ENCODE measurements around the gene TMCO4.

Gene TMCO4

DNA sequence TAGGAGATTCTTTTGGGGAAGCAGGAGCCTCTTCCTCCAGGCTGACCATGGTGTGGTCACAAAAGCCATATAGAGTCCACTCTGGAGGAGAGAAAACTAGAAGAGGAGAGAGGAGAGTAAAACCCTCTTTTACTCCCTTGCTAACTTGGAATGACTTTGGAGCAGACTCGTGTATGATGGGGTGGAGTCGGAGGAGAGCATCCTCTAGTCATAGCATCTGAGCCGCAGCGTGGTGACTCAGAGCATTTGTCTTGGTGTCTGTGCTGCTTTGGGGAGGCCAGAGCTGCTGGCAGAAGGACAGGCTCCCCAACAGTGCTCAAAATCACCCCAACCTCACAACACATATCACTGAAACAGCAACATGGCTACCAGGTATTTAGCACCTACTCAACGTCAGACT, 123.9 kb downstream of the TMCO4 start:
- Histone ChIP-seq H3K4me1 (ENCODE audit: insufficient read depth, low read length, poor library complexity, severe bottlenecking) (no peaks in the 10 kb centered on the region), H3K9me2 (replicated peaks; ENCODE audit: low read depth, low read length) (no peaks in the 10 kb centered on the region)
- TF ChIP-seq, protein P1, sequence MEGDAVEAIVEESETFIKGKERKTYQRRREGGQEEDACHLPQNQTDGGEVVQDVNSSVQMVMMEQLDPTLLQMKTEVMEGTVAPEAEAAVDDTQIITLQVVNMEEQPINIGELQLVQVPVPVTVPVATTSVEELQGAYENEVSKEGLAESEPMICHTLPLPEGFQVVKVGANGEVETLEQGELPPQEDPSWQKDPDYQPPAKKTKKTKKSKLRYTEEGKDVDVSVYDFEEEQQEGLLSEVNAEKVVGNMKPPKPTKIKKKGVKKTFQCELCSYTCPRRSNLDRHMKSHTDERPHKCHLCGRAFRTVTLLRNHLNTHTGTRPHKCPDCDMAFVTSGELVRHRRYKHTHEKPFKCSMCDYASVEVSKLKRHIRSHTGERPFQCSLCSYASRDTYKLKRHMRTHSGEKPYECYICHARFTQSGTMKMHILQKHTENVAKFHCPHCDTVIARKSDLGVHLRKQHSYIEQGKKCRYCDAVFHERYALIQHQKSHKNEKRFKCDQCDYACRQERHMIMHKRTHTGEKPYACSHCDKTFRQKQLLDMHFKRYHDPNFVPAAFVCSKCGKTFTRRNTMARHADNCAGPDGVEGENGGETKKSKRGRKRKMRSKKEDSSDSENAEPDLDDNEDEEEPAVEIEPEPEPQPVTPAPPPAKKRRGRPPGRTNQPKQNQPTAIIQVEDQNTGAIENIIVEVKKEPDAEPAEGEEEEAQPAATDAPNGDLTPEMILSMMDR (conservative IDR thresholded peaks at IDR 0.05; ENCODE audit: low read length) = no peak
- TF ChIP-seq EZH2phosphoT487 (IDR thresholded peaks at IDR 0.05; ENCODE audit: borderline replicate concordance) = no peak

DNA sequence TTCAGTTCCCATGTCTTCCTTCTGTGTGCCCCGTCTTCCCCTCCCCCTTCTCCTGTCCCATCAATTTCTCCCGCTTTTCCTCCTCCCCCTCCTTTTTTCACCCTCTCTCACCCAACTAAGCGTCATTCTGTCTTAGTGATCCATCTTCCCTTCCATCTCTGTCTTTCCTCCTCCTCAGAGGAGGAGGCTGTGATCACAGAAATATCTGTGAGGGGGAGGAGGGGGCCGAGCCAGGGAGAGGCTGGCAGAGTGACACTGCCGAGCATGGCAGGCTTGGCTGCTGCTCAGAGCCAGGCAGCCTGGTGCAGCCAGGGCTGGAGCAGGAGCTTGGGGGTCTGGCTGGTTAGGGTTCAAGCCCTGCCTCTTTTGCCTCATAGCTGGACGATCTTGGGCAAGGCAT, 127.5 kb downstream of the TMCO4 start:
- no peaks in the 10 kb centered on the region for H3K36me3 ChIP-seq (ENCODE audit: insufficient read depth, low read length)
- no peak overlapping the region for H2AFZ ChIP-seq (ENCODE audit: low read length)
- H3K4me1 ChIP-seq (ENCODE audit: insufficient read depth, low read length, poor library complexity, severe bottlenecking) = no peaks in the 10 kb centered on the region
- no peaks in the 10 kb centered on the region for H3K9me3 ChIP-seq (ENCODE audit: insufficient read depth, low read depth, low read length)
- H3K27me3 ChIP-seq (ENCODE audit: insufficient read depth, low read length, poor library complexity, severe bottlenecking) = no peaks in the 10 kb centered on the region
- no peaks in the 10 kb centered on the region for H4K20me1 ChIP-seq (ENCODE audit: insufficient read depth, low read length, poor library complexity, severe bottlenecking)
- H3K9ac ChIP-seq (ENCODE audit: low read depth, low read length, poor library complexity, severe bottlenecking) = no peak overlapping the region
- H3F3A ChIP-seq (ENCODE audit: low read depth) = no peaks in the 10 kb centered on the region
- TF ChIP-seq EZH2phosphoT487 (IDR thresholded peaks at IDR 0.05; ENCODE audit: borderline replicate concordance) = no peak
- TF ChIP-seq, protein P1 (conservative IDR thresholded peaks at IDR 0.05; ENCODE audit: low read length) = no peak
- no peak overlapping the region for H3K4me2 ChIP-seq (ENCODE audit: low read depth, low read length, poor library complexity, severe bottlenecking)
- no peaks in the 10 kb centered on the region for H3K9me2 ChIP-seq (replicated peaks; ENCODE audit: low read depth, low read length)
- no peak overlapping the region for H3K4me3 ChIP-seq (ENCODE audit: low read length, poor library complexity, severe bottlenecking)
- no peaks in the 10 kb centered on the region for H3K79me2 ChIP-seq (ENCODE audit: insufficient read depth, low read length)

More for the DNA sequence above, 123.9 kb downstream of the TMCO4 start:
- Histone ChIP-seq H3K4me3 (ENCODE audit: low read length, poor library complexity, severe bottlenecking) (no peak overlapping the region), H3K9ac (ENCODE audit: low read depth, low read length, poor library complexity, severe bottlenecking) (no peak overlapping the region), H3K36me3 (ENCODE audit: insufficient read depth, low read length) (no peaks in the 10 kb centered on the region), H3K4me2 (ENCODE audit: low read depth, low read length, poor library complexity, severe bottlenecking) (no peak overlapping the region), H4K20me1 (ENCODE audit: insufficient read depth, low read length, poor library complexity, severe bottlenecking) (no peaks in the 10 kb centered on the region), H2AFZ (ENCODE audit: low read length) (no peak overlapping the region), H3K9me3 (ENCODE audit: insufficient read depth, low read depth, low read length) (no peaks in the 10 kb centered on the region), H3K79me2 (ENCODE audit: insufficient read depth, low read length) (no peaks in the 10 kb centered on the region), H3K27me3 (ENCODE audit: insufficient read depth, low read length, poor library complexity, severe bottlenecking) (no peaks in the 10 kb centered on the region), H3F3A (ENCODE audit: low read depth) (no peaks in the 10 kb centered on the region)

DNA sequence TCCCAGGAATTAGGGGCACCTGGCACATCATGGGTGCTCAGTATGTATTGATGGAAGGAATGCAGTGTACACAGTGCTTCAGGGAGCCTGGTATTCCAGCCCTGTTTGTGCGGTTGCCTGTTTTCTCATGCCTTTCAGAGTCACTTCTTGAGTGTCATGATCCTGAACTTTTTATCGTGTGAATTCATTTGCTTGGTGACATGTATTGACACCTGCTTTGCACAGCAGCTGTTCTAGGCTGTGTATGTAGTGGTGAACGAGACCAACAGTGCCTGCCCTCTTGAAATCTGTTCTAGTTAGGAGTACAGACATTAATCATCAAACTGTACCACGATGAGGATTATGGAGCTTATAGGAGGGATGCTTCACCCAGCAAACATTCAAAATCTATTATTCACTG, 128.9 kb downstream of the TMCO4 start:
- Histone ChIP-seq H3K36me3 (ENCODE audit: insufficient read depth, low read length) (no peaks in the 10 kb centered on the region), H3F3A (ENCODE audit: low read depth) (no peaks in the 10 kb centered on the region), H3K9ac (ENCODE audit: low read depth, low read length, poor library complexity, severe bottlenecking) (no peak overlapping the region), H3K27me3 (ENCODE audit: insufficient read depth, low read length, poor library complexity, severe bottlenecking) (no peaks in the 10 kb centered on the region), H3K4me3 (ENCODE audit: low read length, poor library complexity, severe bottlenecking) (no peak overlapping the region), H3K9me3 (ENCODE audit: insufficient read depth, low read depth, low read length) (no peaks in the 10 kb centered on the region), H3K9me2 (replicated peaks; ENCODE audit: low read depth, low read length) (no peaks in the 10 kb centered on the region), H2AFZ (ENCODE audit: low read length) (no peak overlapping the region), H3K4me1 (ENCODE audit: insufficient read depth, low read length, poor library complexity, severe bottlenecking) (no peaks in the 10 kb centered on the region), H4K20me1 (ENCODE audit: insufficient read depth, low read length, poor library complexity, severe bottlenecking) (no peaks in the 10 kb centered on the region), H3K4me2 (ENCODE audit: low read depth, low read length, poor library complexity, severe bottlenecking) (no peak overlapping the region), H3K79me2 (ENCODE audit: insufficient read depth, low read length) (no peaks in the 10 kb centered on the region)
- no peak for TF ChIP-seq EZH2phosphoT487 (IDR thresholded peaks at IDR 0.05; ENCODE audit: borderline replicate concordance)
- TF ChIP-seq, protein P1 (conservative IDR thresholded peaks at IDR 0.05; ENCODE audit: low read length) = no peak
